ENCODE data around the gene SFTA2. TPM values are rescaled to one million over a fixed set of nuclear protein-coding genes. Genes with fewer than 3 reads are reported as not detected.
A peak's percentile ranks its signal among the peaks of the same experiment; 100 is the strongest.

The SFTA2 gene
- total and polyA plus RNA-seq, 9 of the 15 experiments (the other 6 are each of a cell fraction or from before 2014, with no cell fraction given): not detected

GRCh38 chr6:30907758-30908591, 24.0 kb downstream of the SFTA2 start, which contains the start of gene GTF2H4 (continued):
- no peak; the same call in 1 of the 2 replicates for TF ChIP-seq FOXK1 (CRISPR knock-in tag; IDR thresholded peaks at IDR 0.05; ENCODE audit: borderline replicate concordance)
- no peak for TF ChIP-seq FOXJ3 (CRISPR knock-in tag; IDR thresholded peaks at IDR 0.05)
- 0 out of 2 replicates have a peak, but pooled peaks have one; percentile 33 for TF ChIP-seq ZNF79 (CRISPR knock-in tag; IDR thresholded peaks at IDR 0.05; ENCODE audit: low read depth)
- peak in 1 of 2 experiments; percentile 40; a peak in 1 of 4 replicates for TF ChIP-seq ZMIZ1 (IDR thresholded peaks at IDR 0.05; ENCODE audit: low read depth in 2 of 2, low read length in 2 of 2)
- peak in 1 of 2 experiments; percentile 89; a peak in 1 of 4 replicates for TF ChIP-seq KDM4B (IDR thresholded peaks at IDR 0.05; ENCODE audit: borderline replicate concordance in 2 of 2, low read depth in 1 of 2)
- no peak for TF ChIP-seq SMAD2 (IDR thresholded peaks at IDR 0.05; ENCODE audit: low read depth, low read length)
- TF ChIP-seq YY1 (IDR thresholded peaks at IDR 0.05; ENCODE audit: borderline replicate concordance in 1 of 3, control insufficient read depth in 1 of 3, extremely low read depth in 1 of 3, insufficient read depth in 3 of 3, insufficient read length in 1 of 3, insufficient replicate concordance in 2 of 3, low read depth in 1 of 3, low read length in 2 of 3): peak in 1 of 3 experiments; percentile 71
- TF ChIP-seq DDX20 (tag; IDR thresholded peaks at IDR 0.05; ENCODE audit: low read depth): peak; percentile 75; the same call in 1 of the 2 replicates
- TF ChIP-seq ZNF780A (CRISPR knock-in tag; IDR thresholded peaks at IDR 0.05): no peak
- TF ChIP-seq MCM7 (IDR thresholded peaks at IDR 0.05): no peak
- TF ChIP-seq ZBTB34 (CRISPR knock-in tag; IDR thresholded peaks at IDR 0.05): no peak
- TF ChIP-seq TSC22D4 (tag; IDR thresholded peaks at IDR 0.05): no peak
- no peak for TF ChIP-seq ZSCAN32 (CRISPR knock-in tag; IDR thresholded peaks at IDR 0.05)
- no peak for TF ChIP-seq COPS2 (conservative IDR thresholded peaks at IDR 0.05)
- TF ChIP-seq OTX1 (CRISPR knock-in tag; IDR thresholded peaks at IDR 0.05): peak; percentile 54
- TF ChIP-seq TRIM28 (IDR thresholded peaks at IDR 0.05): peak; percentile 93
- no peak for TF ChIP-seq TFAM (CRISPR knock-in tag; conservative IDR thresholded peaks at IDR 0.05)
- no peak for TF ChIP-seq SRSF9 (IDR thresholded peaks at IDR 0.05; ENCODE audit: borderline replicate concordance, low read depth, low read length)
- TF ChIP-seq SRSF1 (IDR thresholded peaks at IDR 0.05; ENCODE audit: low read depth, low read length): no peak
- TF ChIP-seq ZNF507 (tag; conservative IDR thresholded peaks at IDR 0.05): no peak
- peak; percentile 68 for TF ChIP-seq ELF4 (CRISPR knock-in tag; IDR thresholded peaks at IDR 0.05)
- 0 out of 2 replicates have a peak, but pooled peaks have one; percentile 23 for TF ChIP-seq ZNF707 (CRISPR knock-in tag; conservative IDR thresholded peaks at IDR 0.05)

All from K562 (cell line).